Measurements from ENCODE around the gene GFOD2. TPM values are rescaled to one million over a fixed set of nuclear protein-coding genes. Genes with fewer than 3 reads are reported as not detected.

Gene GFOD2
- total RNA-seq, 4 donors from 2014 or later = 21.9 to 32.2 (median 24.3) TPM

DNA sequence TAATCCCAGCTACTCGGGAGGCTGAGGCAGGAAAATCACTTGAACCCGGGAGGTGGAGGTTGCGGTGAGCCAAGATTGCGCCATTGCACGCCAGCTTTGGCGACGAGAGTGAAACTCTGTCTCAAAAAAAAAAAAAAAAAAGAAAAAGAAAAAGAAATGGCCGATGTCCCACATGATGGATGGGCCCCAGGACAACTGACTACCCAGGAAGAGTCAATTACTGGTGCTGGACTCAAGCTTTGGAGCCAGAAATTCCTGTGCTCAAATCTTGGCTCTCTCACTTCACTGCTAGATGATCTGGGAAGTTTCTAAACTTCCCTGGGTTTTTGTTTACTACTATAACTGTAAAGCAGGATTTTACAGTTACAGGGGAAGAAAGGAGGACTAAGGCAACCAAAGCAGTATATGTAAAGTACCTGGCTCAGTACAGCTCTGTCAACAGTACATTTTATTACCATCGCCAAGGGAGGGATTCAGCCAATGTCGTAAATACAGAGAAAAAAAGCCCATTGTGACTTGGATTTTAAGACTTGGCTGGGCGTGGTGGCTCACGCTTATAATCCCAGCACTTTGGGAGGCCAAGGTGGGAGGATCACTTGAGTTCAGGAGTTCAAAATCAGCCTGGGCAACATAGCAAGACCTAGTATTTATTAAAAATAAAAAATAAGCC is 40.6 kb downstream of the GFOD2 start:
- TF ChIP-seq, protein P1, sequence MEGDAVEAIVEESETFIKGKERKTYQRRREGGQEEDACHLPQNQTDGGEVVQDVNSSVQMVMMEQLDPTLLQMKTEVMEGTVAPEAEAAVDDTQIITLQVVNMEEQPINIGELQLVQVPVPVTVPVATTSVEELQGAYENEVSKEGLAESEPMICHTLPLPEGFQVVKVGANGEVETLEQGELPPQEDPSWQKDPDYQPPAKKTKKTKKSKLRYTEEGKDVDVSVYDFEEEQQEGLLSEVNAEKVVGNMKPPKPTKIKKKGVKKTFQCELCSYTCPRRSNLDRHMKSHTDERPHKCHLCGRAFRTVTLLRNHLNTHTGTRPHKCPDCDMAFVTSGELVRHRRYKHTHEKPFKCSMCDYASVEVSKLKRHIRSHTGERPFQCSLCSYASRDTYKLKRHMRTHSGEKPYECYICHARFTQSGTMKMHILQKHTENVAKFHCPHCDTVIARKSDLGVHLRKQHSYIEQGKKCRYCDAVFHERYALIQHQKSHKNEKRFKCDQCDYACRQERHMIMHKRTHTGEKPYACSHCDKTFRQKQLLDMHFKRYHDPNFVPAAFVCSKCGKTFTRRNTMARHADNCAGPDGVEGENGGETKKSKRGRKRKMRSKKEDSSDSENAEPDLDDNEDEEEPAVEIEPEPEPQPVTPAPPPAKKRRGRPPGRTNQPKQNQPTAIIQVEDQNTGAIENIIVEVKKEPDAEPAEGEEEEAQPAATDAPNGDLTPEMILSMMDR (IDR thresholded peaks at IDR 0.05) = no peak
- TF ChIP-seq EP300 (IDR thresholded peaks at IDR 0.05; ENCODE audit: low read depth) (no peak), POLR2AphosphoS5 (IDR thresholded peaks at IDR 0.05) (peak in 1 of 3 donors; percentile 50), POLR2A (IDR thresholded peaks at IDR 0.05) (no peak)
- DNase-seq = peak; percentile 54
- Histone ChIP-seq H3K4me1 (peaks cover 18 to 56% (median 37%) of the 10 kb centered on the region in 4 donors), H3K27me3 (no peaks in the 10 kb centered on the region), H3K27ac (peak overlapping the region; percentile 63 to 79 (median 77)), H3K4me3 (no peak overlapping the region), H3K36me3 (no peaks in the 10 kb centered on the region), H3K9me3 (no peaks in the 10 kb centered on the region)
- in situ Hi-C loops (cut with MboI; ENCODE audit: low pct_ligation_motif_present in 1 of 4, low pct_unique_long_range_greater_than_20kb in 1 of 4, low sequenced_read_pairs in 3 of 4) (loop anchor here in 1 of 4 donors (10.0 kb wide), 1 partner anchor 136 kb away; no protein-coding TSS in a partner anchor), intact Hi-C loops (cut with DNase I; ENCODE audit: low total_unique reads) (no loop called here)
- WGBS, 2 donors (ENCODE audit: low coverage in 1 of 2) = 36% methylated on average over 12 of the region's 12 CpGs

DNA sequence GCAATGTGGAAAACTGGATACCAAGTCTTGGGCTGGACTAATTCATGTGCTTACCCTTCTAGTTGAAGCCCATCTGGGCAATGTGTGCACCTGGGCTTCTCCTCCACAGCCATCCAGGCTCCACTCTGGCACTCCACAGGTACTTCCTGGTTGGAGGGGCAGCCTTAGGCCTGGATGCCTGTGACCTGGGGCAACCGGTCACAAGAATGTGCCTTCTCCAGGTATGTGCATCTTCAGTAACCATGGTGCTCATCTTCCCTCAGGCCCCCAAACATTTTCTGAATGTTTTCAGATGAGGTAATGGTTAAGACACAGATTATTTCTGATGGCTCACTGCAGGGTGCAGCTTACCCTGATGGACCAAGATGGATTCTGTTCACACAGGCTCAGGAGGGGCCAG is 41.4 kb downstream of the GFOD2 start:
- WGBS, 2 donors (ENCODE audit: low coverage in 1 of 2) = 81% methylated on average over 1 of the region's 1 CpG; no CpG with 5 or more reads in 1 of the 2 donors

DNA sequence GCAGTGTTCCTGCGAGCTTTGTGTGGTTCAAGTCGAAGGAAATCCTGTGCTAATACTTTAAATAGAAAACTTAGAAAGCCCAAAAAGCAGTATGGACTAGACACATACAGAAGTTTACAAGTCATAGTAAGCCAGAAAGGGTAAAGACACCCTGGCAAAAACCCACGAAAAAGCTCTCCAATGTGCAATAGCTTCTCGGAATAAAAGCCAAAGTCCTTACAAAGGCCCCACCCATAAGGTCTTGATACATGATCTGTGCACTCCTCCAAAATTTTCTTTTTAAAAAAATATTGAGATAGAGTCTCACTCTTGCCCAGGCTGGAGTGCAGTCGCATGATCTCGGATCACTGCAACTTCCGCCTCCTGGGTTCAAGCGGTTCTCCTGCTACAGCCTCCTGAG is 42.2 kb downstream of the GFOD2 start:
- 40 to 70% methylated on average over 3 to 8 of the region's 8 CpGs for WGBS, 2 donors (ENCODE audit: low coverage in 1 of 2)
- Histone ChIP-seq H3K27ac (peak overlapping the region in 2 of 4 donors; percentile 11 to 38), H3K4me1 (peaks cover 24 to 69% (median 45%) of the 10 kb centered on the region in 4 donors), H3K36me3 (no peaks in the 10 kb centered on the region), H3K4me3 (no peak overlapping the region), H3K9me3 (no peaks in the 10 kb centered on the region), H3K27me3 (no peaks in the 10 kb centered on the region)
- DNase-seq = no peak
- intact Hi-C loops (cut with DNase I; ENCODE audit: low total_unique reads) = no loop called here
- TF ChIP-seq EP300 (IDR thresholded peaks at IDR 0.05; ENCODE audit: low read depth) = no peak
- TF ChIP-seq, protein P1 (IDR thresholded peaks at IDR 0.05) = no peak
- TF ChIP-seq POLR2AphosphoS5 (IDR thresholded peaks at IDR 0.05) = no peak
- no peak for TF ChIP-seq POLR2A (IDR thresholded peaks at IDR 0.05)
- in situ Hi-C loops (cut with MboI; ENCODE audit: low pct_ligation_motif_present in 1 of 4, low pct_unique_long_range_greater_than_20kb in 1 of 4, low sequenced_read_pairs in 3 of 4) = loop anchor here in 1 of 4 donors (10.0 kb wide), 1 partner anchor 138 kb away; no protein-coding TSS in a partner anchor

More for the DNA sequence above, 41.4 kb downstream of the GFOD2 start:
- intact Hi-C loops (cut with DNase I; ENCODE audit: low total_unique reads) (no loop called here), in situ Hi-C loops (cut with MboI; ENCODE audit: low pct_ligation_motif_present in 1 of 4, low pct_unique_long_range_greater_than_20kb in 1 of 4, low sequenced_read_pairs in 3 of 4) (loop anchor here in 1 of 4 donors (10.0 kb wide), 1 partner anchor 137 kb away; no protein-coding TSS in a partner anchor)
- Histone ChIP-seq H3K36me3 (no peaks in the 10 kb centered on the region), H3K27ac (peak overlapping the region; percentile 63 to 79 (median 77)), H3K4me3 (no peak overlapping the region), H3K9me3 (no peaks in the 10 kb centered on the region), H3K4me1 (peaks cover 24 to 64% (median 45%) of the 10 kb centered on the region in 4 donors), H3K27me3 (no peaks in the 10 kb centered on the region)
- no peak for TF ChIP-seq POLR2AphosphoS5 (IDR thresholded peaks at IDR 0.05)
- TF ChIP-seq, protein P1 (IDR thresholded peaks at IDR 0.05) = no peak
- no peak for TF ChIP-seq POLR2A (IDR thresholded peaks at IDR 0.05)
- TF ChIP-seq EP300 (IDR thresholded peaks at IDR 0.05; ENCODE audit: low read depth) = no peak
- DNase-seq = no peak

DNA sequence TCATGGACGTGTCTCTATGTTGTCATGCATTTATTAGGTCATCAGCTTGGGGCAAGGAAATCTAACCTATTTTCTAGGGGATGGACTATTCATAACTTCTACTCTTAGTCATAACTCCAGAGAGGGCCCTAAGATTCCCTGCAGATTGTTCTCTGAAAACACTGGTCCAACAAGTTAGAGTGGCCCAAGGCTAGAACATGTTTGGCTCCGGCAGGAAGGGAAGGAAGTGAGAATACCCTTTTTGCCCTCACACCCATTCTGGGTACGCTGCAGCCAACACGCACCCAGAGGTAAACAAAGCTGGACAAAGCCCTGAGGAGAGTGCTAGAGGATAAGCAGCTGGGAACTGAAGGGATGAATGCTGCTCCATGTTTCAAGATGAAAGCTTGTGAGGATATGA is 42.6 kb downstream of the GFOD2 start:
- Histone ChIP-seq H3K4me1 (peaks cover 24 to 69% (median 45%) of the 10 kb centered on the region in 4 donors), H3K27ac (peak overlapping the region in 2 of 4 donors; percentile 11 to 38), H3K4me3 (no peak overlapping the region), H3K36me3 (no peaks in the 10 kb centered on the region), H3K9me3 (no peaks in the 10 kb centered on the region), H3K27me3 (no peaks in the 10 kb centered on the region)
- DNase-seq = no peak
- in situ Hi-C loops (cut with MboI; ENCODE audit: low pct_ligation_motif_present in 1 of 4, low pct_unique_long_range_greater_than_20kb in 1 of 4, low sequenced_read_pairs in 3 of 4) = loop anchor here in 1 of 4 donors (10.0 kb wide), 1 partner anchor 138 kb away; no protein-coding TSS in a partner anchor
- no peak for TF ChIP-seq POLR2AphosphoS5 (IDR thresholded peaks at IDR 0.05)
- no peak for TF ChIP-seq POLR2A (IDR thresholded peaks at IDR 0.05)
- TF ChIP-seq EP300 (IDR thresholded peaks at IDR 0.05; ENCODE audit: low read depth) = no peak
- TF ChIP-seq, protein P1 (IDR thresholded peaks at IDR 0.05) = no peak
- 65 to 70% methylated on average over 3 to 4 of the region's 4 CpGs for WGBS, 2 donors (ENCODE audit: low coverage in 1 of 2)
- intact Hi-C loops (cut with DNase I; ENCODE audit: low total_unique reads) = no loop called here

All from transverse colon (tissue), 4 donors.